Esophagus muscularis mucosa (tissue), 4 donors: ENCODE data around the gene STARD13.

Experiments
- EP300 ChIP-seq: sonication (generic); formaldehyde crosslinking; IDR thresholded peaks from one replicate; pipeline ENCODE4 v1.6.1; 2017; ENCODE audit warnings: antibody characterized with exemption
- POLR2A ChIP-seq: fragments of 450-650 bp; IDR thresholded peaks from one replicate; pipeline ENCODE4 v1.6.1; 2017; ENCODE audit warnings: antibody characterized with exemption, moderate library complexity, mild to moderate bottlenecking, low read depth
- TF ChIP-seq, protein P1 (sequence below), 3 experiments: fragments of 200-600 bp in 2 of 3; fragments of 450-650 bp in 1 of 3; sonication (generic) in 2 of 3; IDR thresholded peaks; one replicate each; pipeline ENCODE4 v1.5.1; 2017 to 2019; ENCODE audit warnings: antibody characterized with exemption in 3 of 3, mild to moderate bottlenecking in 2 of 3, moderate library complexity in 1 of 3

DNA sequence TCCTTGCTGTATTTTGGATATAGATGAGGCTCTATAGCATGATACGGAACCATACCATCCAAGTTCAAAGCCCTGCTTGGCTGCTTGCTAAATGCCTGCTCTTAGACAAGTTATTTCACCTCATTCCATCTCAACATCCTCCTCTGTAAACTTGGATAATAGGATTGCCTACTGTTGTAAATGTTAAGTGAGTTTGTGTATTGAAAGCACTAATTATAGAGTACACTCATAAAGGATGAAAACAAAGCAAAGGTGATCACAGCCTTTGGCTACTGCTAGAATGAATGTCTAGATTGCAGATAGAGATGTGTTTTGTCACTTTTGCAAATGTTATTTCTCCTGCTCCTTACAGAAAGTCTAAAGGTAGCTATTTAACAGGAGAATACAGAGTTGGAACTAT lies 34.3 kb upstream of the STARD13 start:
- TF ChIP-seq EP300 (no peak), POLR2A (no peak)
- TF ChIP-seq, protein P1, sequence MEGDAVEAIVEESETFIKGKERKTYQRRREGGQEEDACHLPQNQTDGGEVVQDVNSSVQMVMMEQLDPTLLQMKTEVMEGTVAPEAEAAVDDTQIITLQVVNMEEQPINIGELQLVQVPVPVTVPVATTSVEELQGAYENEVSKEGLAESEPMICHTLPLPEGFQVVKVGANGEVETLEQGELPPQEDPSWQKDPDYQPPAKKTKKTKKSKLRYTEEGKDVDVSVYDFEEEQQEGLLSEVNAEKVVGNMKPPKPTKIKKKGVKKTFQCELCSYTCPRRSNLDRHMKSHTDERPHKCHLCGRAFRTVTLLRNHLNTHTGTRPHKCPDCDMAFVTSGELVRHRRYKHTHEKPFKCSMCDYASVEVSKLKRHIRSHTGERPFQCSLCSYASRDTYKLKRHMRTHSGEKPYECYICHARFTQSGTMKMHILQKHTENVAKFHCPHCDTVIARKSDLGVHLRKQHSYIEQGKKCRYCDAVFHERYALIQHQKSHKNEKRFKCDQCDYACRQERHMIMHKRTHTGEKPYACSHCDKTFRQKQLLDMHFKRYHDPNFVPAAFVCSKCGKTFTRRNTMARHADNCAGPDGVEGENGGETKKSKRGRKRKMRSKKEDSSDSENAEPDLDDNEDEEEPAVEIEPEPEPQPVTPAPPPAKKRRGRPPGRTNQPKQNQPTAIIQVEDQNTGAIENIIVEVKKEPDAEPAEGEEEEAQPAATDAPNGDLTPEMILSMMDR (IDR thresholded peaks at IDR 0.05): no peak
